GM23338 (cell line): Measurements from ENCODE around the gene SLX4. TPM values are rescaled to one million over a fixed set of nuclear protein-coding genes. Genes with fewer than 3 reads are reported as not detected.

Source experiments
- ATAC-seq: fragments of 200-7000 bp; cut with Tn5 transposase; 3 replicates; pipeline ENCODE4 v1.9.1; 2020
- DNase-seq: peaks from one replicate; pipeline ENCODE4 v3.0.0-alpha.2; 2015; ENCODE audit warnings: low spot score
- H2AFZ ChIP-seq: fragments of 200-600 bp; sonication (generic); 2 replicates; pipeline ENCODE4 v1.8.0; 2016; ENCODE audit warnings: antibody characterized with exemption, mild to moderate bottlenecking, moderate library complexity
- H3F3A ChIP-seq: fragments of 200-600 bp; sonication (generic); replicated peaks from 2 replicates; pipeline ENCODE4 v1.8.0; 2017; ENCODE audit warnings: antibody characterized with exemption, mixed run types, low read depth
- H3K27ac ChIP-seq: fragments of 200-600 bp; sonication (generic); 2 replicates; pipeline ENCODE4 v1.6.1; 2016; ENCODE audit warnings: low read depth
- H3K27me3 ChIP-seq: fragments of 200-600 bp; sonication (generic); 2 replicates; pipeline ENCODE4 v1.8.0; 2016; ENCODE audit warnings: mild to moderate bottlenecking, mixed run types, moderate library complexity; ENCODE audit not compliant: insufficient read depth
- H3K36me3 ChIP-seq: fragments of 200-600 bp; sonication (generic); 2 replicates; pipeline ENCODE4 v1.8.0; 2016; ENCODE audit warnings: mild to moderate bottlenecking; ENCODE audit not compliant: insufficient read depth
- H3K4me1 ChIP-seq: fragments of 200-600 bp; sonication (generic); 2 replicates; pipeline ENCODE4 v1.8.0; 2016; ENCODE audit warnings: mild to moderate bottlenecking, moderate library complexity; ENCODE audit not compliant: insufficient read depth
- H3K4me2 ChIP-seq: fragments of 200-600 bp; sonication (generic); 2 replicates; pipeline ENCODE4 v1.7.1; 2017; ENCODE audit warnings: mixed run types
- H3K4me3 ChIP-seq: fragments of 200-600 bp; sonication (generic); 2 replicates; pipeline ENCODE4 v1.6.1; 2016; ENCODE audit warnings: mixed run types
- H3K79me2 ChIP-seq: fragments of 200-600 bp; sonication (generic); replicated peaks from 2 replicates; pipeline ENCODE4 v1.8.0; 2017; ENCODE audit warnings: mild to moderate bottlenecking; ENCODE audit not compliant: insufficient read depth
- H3K9me2 ChIP-seq: fragments of 200-600 bp; sonication (generic); 2 replicates; pipeline ENCODE4 v1.8.0; 2017; ENCODE audit not compliant: insufficient read depth
- H4K20me1 ChIP-seq: fragments of 200-600 bp; sonication (generic); replicated peaks from 2 replicates; pipeline ENCODE4 v1.8.0; 2017; ENCODE audit warnings: mild to moderate bottlenecking; ENCODE audit not compliant: insufficient read depth
- H3K27ac Mint-ChIP-seq: 2 replicates; pipeline ENCODE4 v1.8.0; 2020; ENCODE audit warnings: inconsistent platforms, mild to moderate bottlenecking, moderate library complexity, mixed read lengths
- H3K27me3 Mint-ChIP-seq: 3 replicates; pipeline ENCODE4 v1.8.0; 2022; ENCODE audit warnings: low read depth, mild to moderate bottlenecking, moderate library complexity, mixed read lengths, inconsistent platforms; ENCODE audit not compliant: insufficient read depth, poor library complexity
- H3K36me3 Mint-ChIP-seq: 3 replicates; pipeline ENCODE4 v1.8.0; 2021; ENCODE audit warnings: low read depth, mild to moderate bottlenecking, inconsistent platforms, moderate library complexity, mixed read lengths
- H3K4me1 Mint-ChIP-seq: 3 replicates; pipeline ENCODE4 v1.8.0; 2020; ENCODE audit warnings: mild to moderate bottlenecking, inconsistent platforms, mixed read lengths
- H3K4me3 Mint-ChIP-seq: 3 replicates; pipeline ENCODE4 v1.8.0; 2021; ENCODE audit warnings: moderate library complexity, mild to moderate bottlenecking, inconsistent platforms, mixed read lengths
- H3K9me3 Mint-ChIP-seq: 3 replicates; pipeline ENCODE4 v1.8.0; 2020; ENCODE audit warnings: moderate library complexity, mild to moderate bottlenecking, inconsistent platforms, mixed read lengths
- POLR2AphosphoS5 ChIP-seq: IDR thresholded peaks from 2 replicates; pipeline ENCODE4 v1.6.1; 2016; ENCODE audit warnings: antibody characterized with exemption, low read depth
- polyA plus RNA-seq: library from polyadenylated mRNA; unstranded; fragments of >200 nt; fragmentation: Nextera tagmentation; extraction: Ambion mirVana; gene quantifications from 2 replicates; pipeline ENCODE4 v1.2.1, GENCODE V29; 2016
- total RNA-seq: library from RNA; depleted of rRNA; stranded (reverse); fragments of >200 nt; shearing (Covaris generic); gene quantifications from 2 replicates; pipeline ENCODE4 v1.2.3, GENCODE V29; 2014
- TF ChIP-seq, protein P1 (sequence below): fragments of 250-450 bp; sonication (Bioruptor Pico); IDR thresholded peaks from 2 replicates; pipeline ENCODE4 v1.5.0; 2020; ENCODE audit warnings: mild to moderate bottlenecking, moderate library complexity
- TF ChIP-seq, protein P2 (sequence below), 2 experiments: fragments of 200-600 bp in 1 of 2; sonication (generic) in 1 of 2; conservative IDR thresholded peaks; 2 replicates each; pipeline versions ENCODE4 v1.5.1 to v1.6.1; 2016 to 2017; ENCODE audit warnings: antibody characterized with exemption in 2 of 2, low read depth in 2 of 2, mild to moderate bottlenecking in 2 of 2, moderate library complexity in 1 of 2

The SLX4 gene
- total and polyA plus RNA-seq, 2 experiments from 2014 or later: 3.0 to 15.2 TPM

DNA sequence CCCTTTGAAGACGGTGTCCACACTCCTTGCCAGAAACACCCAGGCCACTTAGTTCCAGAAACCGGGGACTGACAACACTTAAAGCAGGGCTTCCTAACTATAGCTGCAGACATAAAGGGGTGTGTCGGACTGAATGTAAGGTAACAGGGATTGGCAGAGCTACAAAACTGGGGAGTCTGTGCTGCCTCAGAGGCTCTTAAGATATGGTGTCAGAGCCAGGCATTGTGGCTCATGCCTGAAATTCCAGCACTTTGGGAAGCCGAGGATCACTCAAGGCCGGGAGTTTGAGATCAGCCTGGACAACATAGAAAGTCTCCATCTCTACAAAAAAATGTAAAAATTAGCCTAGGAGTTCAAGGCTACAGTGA is 20.0 kb downstream of the SLX4 start (continued):
- TF ChIP-seq, protein P1, sequence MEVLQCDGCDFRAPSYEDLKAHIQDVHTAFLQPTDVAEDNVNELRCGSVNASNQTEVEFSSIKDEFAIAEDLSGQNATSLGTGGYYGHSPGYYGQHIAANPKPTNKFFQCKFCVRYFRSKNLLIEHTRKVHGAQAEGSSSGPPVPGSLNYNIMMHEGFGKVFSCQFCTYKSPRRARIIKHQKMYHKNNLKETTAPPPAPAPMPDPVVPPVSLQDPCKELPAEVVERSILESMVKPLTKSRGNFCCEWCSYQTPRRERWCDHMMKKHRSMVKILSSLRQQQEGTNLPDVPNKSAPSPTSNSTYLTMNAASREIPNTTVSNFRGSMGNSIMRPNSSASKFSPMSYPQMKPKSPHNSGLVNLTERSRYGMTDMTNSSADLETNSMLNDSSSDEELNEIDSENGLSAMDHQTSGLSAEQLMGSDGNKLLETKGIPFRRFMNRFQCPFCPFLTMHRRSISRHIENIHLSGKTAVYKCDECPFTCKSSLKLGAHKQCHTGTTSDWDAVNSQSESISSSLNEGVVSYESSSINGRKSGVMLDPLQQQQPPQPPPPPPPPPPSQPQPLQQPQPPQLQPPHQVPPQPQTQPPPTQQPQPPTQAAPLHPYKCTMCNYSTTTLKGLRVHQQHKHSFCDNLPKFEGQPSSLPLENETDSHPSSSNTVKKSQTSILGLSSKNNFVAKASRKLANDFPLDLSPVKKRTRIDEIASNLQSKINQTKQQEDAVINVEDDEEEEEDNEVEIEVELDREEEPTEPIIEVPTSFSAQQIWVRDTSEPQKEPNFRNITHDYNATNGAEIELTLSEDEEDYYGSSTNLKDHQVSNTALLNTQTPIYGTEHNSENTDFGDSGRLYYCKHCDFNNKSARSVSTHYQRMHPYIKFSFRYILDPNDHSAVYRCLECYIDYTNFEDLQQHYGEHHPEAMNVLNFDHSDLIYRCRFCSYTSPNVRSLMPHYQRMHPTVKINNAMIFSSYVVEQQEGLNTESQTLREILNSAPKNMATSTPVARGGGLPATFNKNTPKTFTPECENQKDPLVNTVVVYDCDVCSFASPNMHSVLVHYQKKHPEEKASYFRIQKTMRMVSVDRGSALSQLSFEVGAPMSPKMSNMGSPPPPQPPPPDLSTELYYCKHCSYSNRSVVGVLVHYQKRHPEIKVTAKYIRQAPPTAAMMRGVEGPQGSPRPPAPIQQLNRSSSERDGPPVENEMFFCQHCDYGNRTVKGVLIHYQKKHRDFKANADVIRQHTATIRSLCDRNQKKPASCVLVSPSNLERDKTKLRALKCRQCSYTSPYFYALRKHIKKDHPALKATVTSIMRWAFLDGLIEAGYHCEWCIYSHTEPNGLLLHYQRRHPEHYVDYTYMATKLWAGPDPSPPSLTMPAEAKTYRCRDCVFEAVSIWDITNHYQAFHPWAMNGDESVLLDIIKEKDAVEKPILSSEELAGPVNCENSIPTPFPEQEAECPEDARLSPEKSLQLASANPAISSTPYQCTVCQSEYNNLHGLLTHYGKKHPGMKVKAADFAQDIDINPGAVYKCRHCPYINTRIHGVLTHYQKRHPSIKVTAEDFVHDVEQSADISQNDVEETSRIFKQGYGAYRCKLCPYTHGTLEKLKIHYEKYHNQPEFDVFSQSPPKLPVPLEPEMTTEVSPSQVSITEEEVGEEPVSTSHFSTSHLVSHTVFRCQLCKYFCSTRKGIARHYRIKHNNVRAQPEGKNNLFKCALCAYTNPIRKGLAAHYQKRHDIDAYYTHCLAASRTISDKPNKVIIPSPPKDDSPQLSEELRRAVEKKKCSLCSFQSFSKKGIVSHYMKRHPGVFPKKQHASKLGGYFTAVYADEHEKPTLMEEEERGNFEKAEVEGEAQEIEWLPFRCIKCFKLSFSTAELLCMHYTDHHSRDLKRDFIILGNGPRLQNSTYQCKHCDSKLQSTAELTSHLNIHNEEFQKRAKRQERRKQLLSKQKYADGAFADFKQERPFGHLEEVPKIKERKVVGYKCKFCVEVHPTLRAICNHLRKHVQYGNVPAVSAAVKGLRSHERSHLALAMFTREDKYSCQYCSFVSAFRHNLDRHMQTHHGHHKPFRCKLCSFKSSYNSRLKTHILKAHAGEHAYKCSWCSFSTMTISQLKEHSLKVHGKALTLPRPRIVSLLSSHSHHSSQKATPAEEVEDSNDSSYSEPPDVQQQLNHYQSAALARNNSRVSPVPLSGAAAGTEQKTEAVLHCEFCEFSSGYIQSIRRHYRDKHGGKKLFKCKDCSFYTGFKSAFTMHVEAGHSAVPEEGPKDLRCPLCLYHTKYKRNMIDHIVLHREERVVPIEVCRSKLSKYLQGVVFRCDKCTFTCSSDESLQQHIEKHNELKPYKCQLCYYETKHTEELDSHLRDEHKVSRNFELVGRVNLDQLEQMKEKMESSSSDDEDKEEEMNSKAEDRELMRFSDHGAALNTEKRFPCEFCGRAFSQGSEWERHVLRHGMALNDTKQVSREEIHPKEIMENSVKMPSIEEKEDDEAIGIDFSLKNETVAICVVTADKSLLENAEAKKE: no peak

DNA sequence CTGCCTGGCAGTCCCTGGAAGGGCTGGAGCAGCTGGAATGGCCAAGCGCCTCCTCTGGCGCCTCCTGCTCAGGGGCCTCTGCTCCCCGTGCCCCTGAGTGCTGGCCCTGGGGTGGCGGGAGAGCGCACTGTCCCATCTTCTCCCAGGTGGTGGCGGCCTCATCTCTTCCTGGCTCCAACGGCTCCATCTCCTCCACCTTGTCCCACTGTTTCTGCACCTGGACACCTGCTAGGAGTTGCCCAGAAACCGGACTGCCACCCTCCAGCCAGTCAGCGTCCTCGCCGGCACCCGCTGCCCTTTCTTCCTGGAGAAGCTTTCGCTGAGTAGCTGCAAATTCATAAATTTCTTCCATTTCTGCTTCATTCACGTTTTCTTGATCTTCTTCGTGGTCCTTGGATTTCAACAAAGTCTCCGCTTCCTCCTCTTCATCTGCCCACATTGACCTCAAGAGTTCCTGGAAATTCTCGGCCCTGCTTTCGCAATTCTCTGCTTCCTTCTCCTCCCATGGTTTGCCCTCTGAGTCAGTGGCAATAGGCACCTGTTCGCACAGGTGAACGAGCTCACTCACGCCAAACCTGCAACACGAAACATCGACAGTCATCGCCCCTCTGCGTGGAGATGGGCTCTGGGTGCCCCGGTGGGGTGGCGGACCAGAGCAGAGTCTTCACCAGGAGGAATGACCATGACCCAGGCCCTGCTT is 20.5 kb downstream of the SLX4 start:
- no peak for DNase-seq
- Histone ChIP-seq H3K9me2 (no peaks in the 10 kb centered on the region), H2AFZ (no peak overlapping the region), H3K79me2 (no peaks in the 10 kb centered on the region), H3K36me3 (no peaks in the 10 kb centered on the region), H3K4me2 (no peak overlapping the region), H3K4me3 (no peak overlapping the region), H3K27ac (no peak overlapping the region), H3K27me3 (no peaks in the 10 kb centered on the region), H3F3A (no peaks in the 10 kb centered on the region), H3K4me1 (no peaks in the 10 kb centered on the region), H4K20me1 (no peaks in the 10 kb centered on the region; the same call in 1 of the 2 replicates)
- TF ChIP-seq, protein P2, sequence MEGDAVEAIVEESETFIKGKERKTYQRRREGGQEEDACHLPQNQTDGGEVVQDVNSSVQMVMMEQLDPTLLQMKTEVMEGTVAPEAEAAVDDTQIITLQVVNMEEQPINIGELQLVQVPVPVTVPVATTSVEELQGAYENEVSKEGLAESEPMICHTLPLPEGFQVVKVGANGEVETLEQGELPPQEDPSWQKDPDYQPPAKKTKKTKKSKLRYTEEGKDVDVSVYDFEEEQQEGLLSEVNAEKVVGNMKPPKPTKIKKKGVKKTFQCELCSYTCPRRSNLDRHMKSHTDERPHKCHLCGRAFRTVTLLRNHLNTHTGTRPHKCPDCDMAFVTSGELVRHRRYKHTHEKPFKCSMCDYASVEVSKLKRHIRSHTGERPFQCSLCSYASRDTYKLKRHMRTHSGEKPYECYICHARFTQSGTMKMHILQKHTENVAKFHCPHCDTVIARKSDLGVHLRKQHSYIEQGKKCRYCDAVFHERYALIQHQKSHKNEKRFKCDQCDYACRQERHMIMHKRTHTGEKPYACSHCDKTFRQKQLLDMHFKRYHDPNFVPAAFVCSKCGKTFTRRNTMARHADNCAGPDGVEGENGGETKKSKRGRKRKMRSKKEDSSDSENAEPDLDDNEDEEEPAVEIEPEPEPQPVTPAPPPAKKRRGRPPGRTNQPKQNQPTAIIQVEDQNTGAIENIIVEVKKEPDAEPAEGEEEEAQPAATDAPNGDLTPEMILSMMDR (conservative IDR thresholded peaks at IDR 0.05; ENCODE audit: low read depth in 2 of 2): peak in 1 of 2 experiments; percentile 32; a peak in 2 of 4 replicates
- TF ChIP-seq POLR2AphosphoS5: no peak
- H3K27ac Mint-ChIP-seq: no peak overlapping the region
- peak; percentile 59 for ATAC-seq
- H3K27me3 Mint-ChIP-seq: peaks cover 7% of the 10 kb centered on the region
- peaks cover 8% of the 10 kb centered on the region; the same call in 2 of the 3 replicates for H3K4me1 Mint-ChIP-seq
- H3K9me3 Mint-ChIP-seq: no peaks in the 10 kb centered on the region
- no peak overlapping the region for H3K4me3 Mint-ChIP-seq
- H3K36me3 Mint-ChIP-seq: peaks cover 33% of the 10 kb centered on the region
